SU-DHL-6 (cell line): ENCODE results near the gene DPP6.
A peak's percentile ranks its signal among the peaks of the same experiment; 100 is the strongest.

Experiments used
- CTCF ChIP-seq: fragments of 200-600 bp; sonication (generic); IDR thresholded peaks from one replicate; pipeline ENCODE4 v1.5.1; 2017; ENCODE audit warnings: antibody characterized with exemption, mild to moderate bottlenecking, low read length, moderate library complexity; ENCODE audit not compliant: insufficient read depth, poor library complexity, severe bottlenecking
- EZH2phosphoT487 ChIP-seq: fragments of 200-600 bp; sonication (generic), shearing (Covaris generic); conservative IDR thresholded peaks from 2 replicates; pipeline ENCODE4 v1.6.1; 2018; ENCODE audit warnings: mild to moderate bottlenecking, antibody characterized with exemption, low read length, moderate library complexity, mixed read lengths

GRCh38 chr7:154698726-154699291, 646.6 kb downstream of the DPP6 start:
- peak; percentile 26 for TF ChIP-seq CTCF
- no peak for TF ChIP-seq EZH2phosphoT487
